Measurements from ENCODE around the gene EPHB2. TPM values are rescaled to one million over a fixed set of nuclear protein-coding genes. Genes with fewer than 3 reads are reported as not detected.

EPHB2 gene
- 50.7 and 58.5 TPM in 2 replicates for total RNA-seq

GRCh38 chr1:22710701-22711049 is at the start of gene EPHB2:
Gene EPHB2, plus strand, starts transcription at chr1:22710839. Its CDS starts 144 bp downstream, at chr1:22710983.

Other genes starting within 250 kb of the EPHB2 start
- not detected in 2 replicates for gene EPHA8, start 147.3 kb upstream of the EPHB2 start, total RNA-seq
- gene C1QA, start 74.2 kb upstream of the EPHB2 start, total RNA-seq, result not detected in 2 replicates
- gene C1QC, start 67.2 kb upstream of the EPHB2 start, total RNA-seq, result not detected in 2 replicates
- not detected in 2 replicates for gene C1QB, start 57.6 kb upstream of the EPHB2 start, total RNA-seq